ENCODE data around the gene F7. TPM values are rescaled to one million over a fixed set of nuclear protein-coding genes. Genes with fewer than 3 reads are reported as not detected.
A peak's percentile ranks its signal among the peaks of the same experiment; 100 is the strongest.

The F7 gene
- total RNA-seq, 1 donor from 2014 or later = not detected

DNA sequence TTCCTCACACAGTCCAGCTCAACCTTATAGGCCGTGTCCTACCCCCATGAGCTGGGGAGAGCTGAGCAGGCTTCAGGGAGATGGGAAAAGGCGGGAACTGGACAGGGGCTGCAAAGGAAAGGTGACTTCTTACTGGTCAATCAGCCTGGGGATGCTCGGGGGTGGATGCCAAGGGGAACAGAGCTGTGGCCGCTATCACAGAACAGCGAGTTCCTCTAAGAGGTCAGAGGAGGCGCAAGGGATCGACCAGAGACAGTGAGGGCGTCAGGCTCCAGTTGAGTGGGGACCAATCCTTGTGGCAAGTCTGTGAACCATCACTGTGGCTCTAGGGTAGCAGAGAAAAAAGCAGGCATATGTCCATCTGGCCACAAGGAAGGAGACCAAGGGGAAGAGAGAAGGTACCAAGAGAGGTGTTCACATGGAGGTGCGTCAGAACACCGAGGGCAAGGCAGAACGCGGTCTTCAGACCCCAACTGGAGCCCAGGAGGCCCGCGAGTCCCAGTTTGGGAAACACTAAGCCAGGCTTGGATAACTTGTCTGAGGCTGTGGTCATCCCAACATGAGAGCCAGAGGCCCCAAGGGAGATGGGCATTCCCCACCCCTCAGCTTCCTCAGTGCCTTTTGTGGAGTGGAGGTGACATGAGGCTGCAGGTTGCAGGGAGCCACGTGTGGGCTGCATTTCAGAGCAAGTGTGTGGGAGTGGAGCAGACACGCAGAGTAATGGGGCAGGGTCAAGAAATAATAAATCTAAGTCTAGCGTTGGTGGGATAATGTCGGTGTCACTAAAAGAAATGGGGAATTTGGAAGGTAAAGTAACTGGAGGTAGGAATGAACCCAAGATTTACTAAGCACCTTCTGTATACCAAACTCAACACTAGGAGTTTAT, 20.9 kb downstream of the F7 start:
- peaks cover 6% of the 10 kb centered on the region for H3K4me1 Mint-ChIP-seq (ENCODE audit: low read depth, unreplicated experiment)
- peak; percentile 6 for DNase-seq
- TF ChIP-seq, protein P1, sequence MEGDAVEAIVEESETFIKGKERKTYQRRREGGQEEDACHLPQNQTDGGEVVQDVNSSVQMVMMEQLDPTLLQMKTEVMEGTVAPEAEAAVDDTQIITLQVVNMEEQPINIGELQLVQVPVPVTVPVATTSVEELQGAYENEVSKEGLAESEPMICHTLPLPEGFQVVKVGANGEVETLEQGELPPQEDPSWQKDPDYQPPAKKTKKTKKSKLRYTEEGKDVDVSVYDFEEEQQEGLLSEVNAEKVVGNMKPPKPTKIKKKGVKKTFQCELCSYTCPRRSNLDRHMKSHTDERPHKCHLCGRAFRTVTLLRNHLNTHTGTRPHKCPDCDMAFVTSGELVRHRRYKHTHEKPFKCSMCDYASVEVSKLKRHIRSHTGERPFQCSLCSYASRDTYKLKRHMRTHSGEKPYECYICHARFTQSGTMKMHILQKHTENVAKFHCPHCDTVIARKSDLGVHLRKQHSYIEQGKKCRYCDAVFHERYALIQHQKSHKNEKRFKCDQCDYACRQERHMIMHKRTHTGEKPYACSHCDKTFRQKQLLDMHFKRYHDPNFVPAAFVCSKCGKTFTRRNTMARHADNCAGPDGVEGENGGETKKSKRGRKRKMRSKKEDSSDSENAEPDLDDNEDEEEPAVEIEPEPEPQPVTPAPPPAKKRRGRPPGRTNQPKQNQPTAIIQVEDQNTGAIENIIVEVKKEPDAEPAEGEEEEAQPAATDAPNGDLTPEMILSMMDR (IDR thresholded peaks at IDR 0.05; ENCODE audit: partially characterized antibody, unreplicated experiment) = no peak
- peak overlapping the region; percentile 35 for H3K27ac Mint-ChIP-seq (ENCODE audit: unreplicated experiment)
- peaks cover 10% of the 10 kb centered on the region for H3K27me3 Mint-ChIP-seq (ENCODE audit: unreplicated experiment)
- no peak overlapping the region for H3K4me3 Mint-ChIP-seq (ENCODE audit: unreplicated experiment)
- peaks cover 3% of the 10 kb centered on the region for H3K9me3 Mint-ChIP-seq (ENCODE audit: unreplicated experiment)
- no peaks in the 10 kb centered on the region for H3K36me3 Mint-ChIP-seq (ENCODE audit: unreplicated experiment)

DNA sequence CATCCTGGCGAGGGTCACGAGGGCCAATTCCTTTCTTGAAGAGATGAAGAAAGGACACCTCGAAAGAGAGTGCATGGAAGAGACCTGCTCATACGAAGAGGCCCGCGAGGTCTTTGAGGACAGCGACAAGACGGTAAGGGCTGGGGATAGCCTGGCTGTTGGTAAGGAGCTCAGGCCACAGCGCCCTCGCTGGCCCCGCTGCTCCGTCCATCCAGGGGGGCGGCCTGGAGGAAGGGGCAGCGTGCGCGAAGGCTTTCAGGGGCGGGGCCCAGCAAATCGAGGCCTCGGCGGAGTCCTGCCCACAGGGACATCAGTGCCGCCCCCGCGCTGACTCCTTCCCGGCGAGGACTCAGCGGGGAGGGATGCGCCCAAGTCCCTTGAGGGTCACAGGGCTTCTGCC, 23.9 kb downstream of the F7 start:
- DNase-seq = peak; percentile 11
- Mint-ChIP-seq H3K27ac (ENCODE audit: unreplicated experiment) (no peak overlapping the region), H3K36me3 (ENCODE audit: unreplicated experiment) (no peaks in the 10 kb centered on the region), H3K9me3 (ENCODE audit: unreplicated experiment) (no peaks in the 10 kb centered on the region), H3K4me1 (ENCODE audit: low read depth, unreplicated experiment) (no peaks in the 10 kb centered on the region), H3K27me3 (ENCODE audit: unreplicated experiment) (peaks cover 4% of the 10 kb centered on the region), H3K4me3 (ENCODE audit: unreplicated experiment) (no peak overlapping the region)
- TF ChIP-seq, protein P1 (IDR thresholded peaks at IDR 0.05; ENCODE audit: partially characterized antibody, unreplicated experiment) = no peak

DNA sequence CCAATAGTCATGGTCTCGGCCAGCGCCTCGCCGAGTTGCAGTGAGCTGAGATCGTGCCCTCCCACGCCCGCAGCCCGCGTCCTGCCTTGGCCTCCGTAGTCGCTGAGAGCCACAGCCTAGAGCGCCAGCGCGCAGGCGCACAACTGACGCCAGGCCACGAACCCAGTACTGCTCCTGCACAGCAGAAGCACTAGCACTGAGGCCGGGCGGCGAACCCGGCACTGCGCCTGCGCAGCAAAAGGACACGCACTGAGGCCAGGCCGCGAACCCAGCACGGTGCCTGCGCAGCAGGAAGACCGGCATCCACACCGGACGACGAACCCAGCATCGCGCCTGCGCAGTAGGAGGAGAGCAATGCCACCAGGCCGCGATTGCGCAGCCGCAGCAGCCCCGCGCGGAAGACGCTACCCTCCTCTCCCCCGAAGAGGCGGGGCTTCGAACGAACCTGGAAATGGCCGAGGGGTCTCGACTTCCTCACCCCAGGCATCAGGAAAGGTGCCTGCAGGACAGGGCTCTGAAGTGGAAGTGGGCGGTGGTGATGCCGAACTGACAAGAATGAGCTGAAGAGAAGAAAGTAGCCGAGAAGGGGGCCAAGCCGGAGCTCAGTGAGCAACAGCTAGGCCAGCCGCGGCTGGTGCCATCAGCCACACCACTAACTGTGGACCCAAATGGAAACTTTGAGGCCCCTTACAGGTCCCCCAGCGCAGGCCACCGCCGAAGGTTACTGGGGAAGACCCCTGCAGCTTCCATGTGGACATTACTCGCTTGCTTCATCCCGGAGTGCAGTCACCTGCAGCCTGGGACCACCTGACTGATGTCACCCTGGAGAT, 24.5 kb downstream of the F7 start:
- Mint-ChIP-seq H3K36me3 (ENCODE audit: unreplicated experiment) (no peaks in the 10 kb centered on the region), H3K9me3 (ENCODE audit: unreplicated experiment) (no peaks in the 10 kb centered on the region), H3K4me3 (ENCODE audit: unreplicated experiment) (no peak overlapping the region), H3K27me3 (ENCODE audit: unreplicated experiment) (peaks cover 4% of the 10 kb centered on the region), H3K27ac (ENCODE audit: unreplicated experiment) (no peak overlapping the region), H3K4me1 (ENCODE audit: low read depth, unreplicated experiment) (no peaks in the 10 kb centered on the region)
- DNase-seq = peak; percentile 7
- TF ChIP-seq, protein P1 (IDR thresholded peaks at IDR 0.05; ENCODE audit: partially characterized antibody, unreplicated experiment) = no peak

DNA sequence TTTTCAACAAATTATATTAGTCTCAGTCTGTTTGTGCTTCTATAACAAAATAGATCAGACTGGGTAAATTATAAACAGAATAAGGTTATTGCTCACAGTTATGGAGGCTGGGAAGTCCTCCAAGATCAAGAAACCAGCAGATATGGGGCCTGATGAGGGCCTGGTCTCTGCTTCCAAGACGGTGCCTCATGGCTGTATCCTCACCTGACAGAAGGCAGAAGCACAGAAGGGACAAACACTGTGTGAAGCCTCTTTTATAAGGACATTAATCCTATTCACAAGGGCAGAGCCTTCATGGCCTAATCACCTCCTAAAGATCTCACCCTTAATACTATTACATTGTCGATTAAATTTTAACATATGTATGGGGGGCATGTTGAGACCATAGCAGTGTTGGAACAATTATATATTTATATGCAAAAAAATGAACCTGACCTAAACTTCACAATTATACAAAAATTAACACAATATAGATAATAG, 29.7 kb downstream of the F7 start:
- H3K4me1 Mint-ChIP-seq (ENCODE audit: low read depth, unreplicated experiment) = no peaks in the 10 kb centered on the region
- peaks cover 2% of the 10 kb centered on the region for H3K27me3 Mint-ChIP-seq (ENCODE audit: unreplicated experiment)
- no peaks in the 10 kb centered on the region for H3K9me3 Mint-ChIP-seq (ENCODE audit: unreplicated experiment)
- TF ChIP-seq, protein P1 (IDR thresholded peaks at IDR 0.05; ENCODE audit: partially characterized antibody, unreplicated experiment) = no peak
- no peak overlapping the region for H3K4me3 Mint-ChIP-seq (ENCODE audit: unreplicated experiment)
- no peak for DNase-seq
- H3K27ac Mint-ChIP-seq (ENCODE audit: unreplicated experiment) = no peak overlapping the region
- H3K36me3 Mint-ChIP-seq (ENCODE audit: unreplicated experiment) = no peaks in the 10 kb centered on the region
